Measurements from ENCODE around the gene MRM3. TPM values are rescaled to one million over a fixed set of nuclear protein-coding genes. Genes with fewer than 3 reads are reported as not detected.

The MRM3 gene
- polyA plus RNA-seq, 1 experiment, result 8.1 TPM

- Histone ChIP-seq H3K9me3 (ENCODE audit: control insufficient read depth, insufficient read depth, low read length) (no peaks in the 10 kb centered on the region; the same call in 1 of the 2 replicates), H3K27me3 (ENCODE audit: control insufficient read depth, insufficient read depth, low read length) (no peaks in the 10 kb centered on the region), H3K4me3 (ENCODE audit: low read depth, low read length) (no peak overlapping the region), H3K27ac (ENCODE audit: low read depth, low read length) (peak overlapping the region; percentile 31)
- POLR2A ChIA-PET, result interaction anchor here (0.7 kb wide), 1 partner anchor 189 kb away, joined by 5 read pairs; no protein-coding TSS in a partner anchor
- CTCF ChIA-PET, result interaction anchor here (1.3 kb wide), 1 partner anchor 189 kb away, joined by 10 read pairs; no protein-coding TSS in a partner anchor
- no peak for DNase-seq (ENCODE audit: low read depth, low spot score)
- no peak for TF ChIP-seq CTCF (IDR thresholded peaks at IDR 0.05; ENCODE audit: low read depth, low read length)
These were observed 10.1 kb downstream of the MRM3 start for GRCh38 chr17:792277-792676.

- Histone ChIP-seq H3K9me3 (ENCODE audit: control insufficient read depth, insufficient read depth, low read length) (no peaks in the 10 kb centered on the region; the same call in 1 of the 2 replicates), H3K27me3 (ENCODE audit: control insufficient read depth, insufficient read depth, low read length) (no peaks in the 10 kb centered on the region), H3K4me3 (ENCODE audit: low read depth, low read length) (no peak overlapping the region), H3K27ac (ENCODE audit: low read depth, low read length) (peak overlapping the region; percentile 39)
- ChIA-PET POLR2A (interaction anchor here (0.8 to 1.2 kb wide), 4 partner anchors 185 to 202 kb away, joined by 3 read pairs; partner anchors contain the start of genes NXN and TIMM22), CTCF (interaction anchor here (1.5 to 1.8 kb wide), 3 partner anchors 186 to 261 kb away, joined by 5 to 14 read pairs (median 6); no protein-coding TSS in a partner anchor)
- peak; percentile 6 for DNase-seq (ENCODE audit: low read depth, low spot score)
- TF ChIP-seq CTCF (IDR thresholded peaks at IDR 0.05; ENCODE audit: low read depth, low read length), result peak; percentile 56
These were observed 12.7 kb downstream of the MRM3 start for GRCh38 chr17:794876-795275.

GRCh38 chr17:795276-795675 is 13.1 kb downstream of the MRM3 start:
- ChIA-PET CTCF (interaction anchor here (0.6 to 1.8 kb wide), 4 partner anchors 22 to 261 kb away, joined by 4 to 14 read pairs (median 6); no protein-coding TSS in a partner anchor), POLR2A (interaction anchor here (0.8 to 1.1 kb wide), 3 partner anchors 185 to 202 kb away, joined by 3 read pairs; partner anchors contain the start of genes NXN and TIMM22)
- TF ChIP-seq CTCF (IDR thresholded peaks at IDR 0.05; ENCODE audit: low read depth, low read length), result no peak
- no peak for DNase-seq (ENCODE audit: low read depth, low spot score)
- H3K9me3 ChIP-seq (ENCODE audit: control insufficient read depth, insufficient read depth, low read length), result no peaks in the 10 kb centered on the region; the same call in 1 of the 2 replicates
- H3K4me3 ChIP-seq (ENCODE audit: low read depth, low read length), result no peak overlapping the region
- H3K27me3 ChIP-seq (ENCODE audit: control insufficient read depth, insufficient read depth, low read length), result no peaks in the 10 kb centered on the region
- peak overlapping the region; percentile 39 for H3K27ac ChIP-seq (ENCODE audit: low read depth, low read length)

GRCh38 chr17:795721-796120 is 13.6 kb downstream of the MRM3 start:
- CTCF ChIA-PET, result interaction anchor here (0.6 to 1.8 kb wide), 4 partner anchors 21 to 261 kb away, joined by 4 to 14 read pairs (median 6); no protein-coding TSS in a partner anchor
- Histone ChIP-seq H3K27ac (ENCODE audit: low read depth, low read length) (peak overlapping the region; percentile 39), H3K9me3 (ENCODE audit: control insufficient read depth, insufficient read depth, low read length) (no peaks in the 10 kb centered on the region; the same call in 1 of the 2 replicates), H3K4me3 (ENCODE audit: low read depth, low read length) (no peak overlapping the region), H3K27me3 (ENCODE audit: control insufficient read depth, insufficient read depth, low read length) (no peaks in the 10 kb centered on the region)
- no peak for DNase-seq (ENCODE audit: low read depth, low spot score)
- POLR2A ChIA-PET, result interaction anchor here (0.9 to 1.1 kb wide), 2 partner anchors 185 to 201 kb away, joined by 3 read pairs; partner anchors contain the start of gene TIMM22
- TF ChIP-seq CTCF (IDR thresholded peaks at IDR 0.05; ENCODE audit: low read depth, low read length), result no peak

GRCh38 chr17:796609-797008 is 14.5 kb downstream of the MRM3 start:
- ChIA-PET POLR2A (no interaction called here), CTCF (interaction anchor here (1.2 to 1.8 kb wide), 3 partner anchors 184 to 203 kb away, joined by 3 to 14 read pairs (median 6); no protein-coding TSS in a partner anchor)
- H3K27ac ChIP-seq (ENCODE audit: low read depth, low read length), result no peak overlapping the region

More at GRCh38 chr17:796609-797008, 14.5 kb downstream of the MRM3 start:
- no peak for TF ChIP-seq CTCF (IDR thresholded peaks at IDR 0.05; ENCODE audit: low read depth, low read length)
- Histone ChIP-seq H3K27me3 (ENCODE audit: control insufficient read depth, insufficient read depth, low read length) (no peaks in the 10 kb centered on the region), H3K4me3 (ENCODE audit: low read depth, low read length) (no peak overlapping the region), H3K9me3 (ENCODE audit: control insufficient read depth, insufficient read depth, low read length) (no peaks in the 10 kb centered on the region; the same call in 1 of the 2 replicates)
- DNase-seq (ENCODE audit: low read depth, low spot score), result no peak
